DMS153 (cell line): ENCODE data around the gene SLC37A1.
A peak's percentile ranks its signal among the peaks of the same experiment; 100 is the strongest.

Source experiments
- DNase-seq: peaks from one replicate; lab custom pipeline; 2025; lab: John Stamatoyannopoulos, UW

SLC37A1 gene

DNA sequence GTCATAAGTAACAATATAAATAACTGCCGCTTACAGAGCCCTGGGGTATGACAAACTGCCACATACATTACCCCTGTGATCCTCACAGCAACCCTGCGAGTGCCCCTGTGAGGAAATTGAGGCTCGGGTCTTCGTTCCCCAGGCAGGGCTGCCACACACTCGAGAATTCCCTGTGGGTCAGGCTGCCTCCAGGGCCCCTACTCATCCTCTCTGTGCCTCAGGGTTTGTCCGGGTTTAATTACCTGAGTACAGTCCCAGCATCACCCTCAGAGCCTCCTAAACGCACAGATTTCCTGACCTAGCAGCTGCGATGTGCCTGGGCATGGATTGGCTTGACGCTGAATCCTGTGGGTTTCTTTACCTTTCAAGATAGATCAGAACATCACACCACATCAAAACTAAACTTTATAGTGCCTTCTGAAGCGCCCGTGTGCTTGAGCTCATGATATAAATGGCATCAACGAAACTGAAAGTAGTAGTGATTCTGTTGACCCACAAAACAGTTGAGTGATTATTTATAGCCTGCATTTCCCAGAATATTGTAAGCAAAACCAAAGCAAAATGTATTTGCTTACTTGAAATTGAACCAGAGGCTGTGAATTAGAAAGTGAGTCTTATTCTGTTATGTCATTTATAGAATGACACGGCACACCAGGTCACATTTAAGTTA, 14.0 kb downstream of the SLC37A1 start:
- peak; percentile 25 for DNase-seq

GRCh38 chr21:42530167-42530518, 16.5 kb downstream of the SLC37A1 start:
- no peak for DNase-seq

- no peak for DNase-seq
These were observed 18.1 kb downstream of the SLC37A1 start for GRCh38 chr21:42531771-42532170.

- DNase-seq, result peak; percentile 88
These were observed 19.0 kb downstream of the SLC37A1 start for GRCh38 chr21:42532466-42533181.

GRCh38 chr21:42533306-42533962, 19.8 kb downstream of the SLC37A1 start:
- DNase-seq, result no peak

DNA sequence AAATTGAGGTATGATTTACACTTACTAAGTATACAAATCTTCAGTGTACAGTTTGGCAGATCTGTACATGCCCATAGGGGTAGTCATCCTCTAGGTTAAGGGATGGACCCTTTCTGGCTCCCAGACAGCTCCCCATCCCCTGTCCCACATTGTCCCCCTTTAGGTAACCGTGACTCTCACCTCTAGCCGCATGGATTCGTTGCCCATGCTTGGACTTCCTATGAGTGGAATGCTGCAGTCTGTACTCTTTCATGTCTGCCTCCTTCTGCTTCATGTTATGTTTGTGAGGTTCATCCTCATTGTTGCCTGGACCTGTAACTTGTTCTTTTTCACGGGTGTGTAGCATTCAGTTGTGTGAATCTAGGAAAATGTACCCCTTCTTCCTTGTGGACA, 20.3 kb downstream of the SLC37A1 start:
- DNase-seq, result no peak

DNA sequence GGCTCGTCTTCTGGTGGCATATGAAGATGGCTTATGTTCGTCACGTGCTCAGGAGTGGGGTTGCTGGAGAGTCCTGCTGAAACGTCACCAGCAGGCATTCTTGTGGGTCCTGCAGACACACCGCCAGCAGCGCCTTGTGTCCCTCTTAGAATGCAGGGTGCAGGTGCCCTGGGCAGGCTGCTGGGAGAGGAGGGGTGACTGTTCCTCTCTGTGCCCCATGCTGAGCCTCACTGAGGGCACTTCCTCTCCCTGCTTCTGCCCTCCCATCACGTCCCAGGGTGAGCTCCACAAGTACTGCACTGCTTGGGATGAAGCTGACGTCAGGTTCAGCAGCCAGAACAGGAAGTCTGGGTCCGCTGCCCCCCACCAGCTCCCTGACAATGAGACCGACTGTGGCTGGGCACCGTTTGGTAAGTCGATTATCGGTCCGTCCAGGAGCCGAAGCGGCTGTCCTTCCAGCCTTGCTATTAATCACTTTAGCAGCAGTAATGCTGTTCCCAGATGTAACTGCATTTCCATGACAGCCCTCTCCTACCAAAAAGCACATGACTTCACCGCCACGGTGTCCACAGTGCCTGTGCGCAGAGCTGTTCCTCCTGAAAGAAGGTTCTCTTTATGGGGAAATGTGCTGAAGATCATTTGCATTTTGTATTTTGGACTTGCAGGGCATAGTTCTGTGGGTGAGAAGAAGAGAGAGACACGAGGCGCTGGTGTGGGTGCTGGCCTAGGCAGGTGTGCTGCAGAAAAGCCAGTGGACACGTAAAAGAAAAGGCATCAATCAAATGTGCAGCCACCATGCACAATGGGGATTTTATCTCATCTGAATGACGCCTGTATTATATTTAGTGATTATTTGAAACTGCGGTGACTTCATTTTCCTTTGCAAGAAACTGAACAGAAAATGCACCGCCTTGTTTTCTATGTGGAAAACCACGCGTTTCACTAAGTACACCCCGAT, 21.0 kb downstream of the SLC37A1 start:
- DNase-seq, result peak; percentile 56

DNA sequence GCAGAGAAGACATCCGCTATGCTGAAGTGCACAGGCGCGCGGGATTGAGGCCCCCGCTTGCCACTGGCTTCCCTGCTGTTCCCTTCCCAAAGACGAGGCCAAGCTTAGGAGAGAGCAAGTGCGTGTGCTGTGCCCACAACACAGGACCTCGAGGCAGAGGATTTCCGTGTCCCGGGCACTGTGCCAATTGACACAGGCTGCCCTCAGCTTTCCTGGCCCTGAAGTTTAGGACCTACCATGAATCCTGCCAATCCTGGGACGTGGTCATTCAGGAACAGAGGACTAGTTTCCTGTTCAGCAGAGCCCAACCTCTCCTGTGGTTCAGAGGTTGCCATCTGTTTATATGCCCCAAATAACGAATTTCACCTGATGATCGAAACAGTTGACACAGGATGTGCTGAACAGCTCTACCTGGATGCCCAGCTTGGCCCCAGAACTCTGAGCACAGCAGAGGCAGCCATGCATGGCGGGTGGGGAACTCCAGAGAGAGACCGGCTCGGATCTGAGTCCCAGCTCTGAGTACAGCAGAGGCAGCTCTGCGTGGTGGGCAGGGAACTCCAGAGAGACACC, 22.0 kb downstream of the SLC37A1 start:
- DNase-seq, result peak; percentile 59

DNA sequence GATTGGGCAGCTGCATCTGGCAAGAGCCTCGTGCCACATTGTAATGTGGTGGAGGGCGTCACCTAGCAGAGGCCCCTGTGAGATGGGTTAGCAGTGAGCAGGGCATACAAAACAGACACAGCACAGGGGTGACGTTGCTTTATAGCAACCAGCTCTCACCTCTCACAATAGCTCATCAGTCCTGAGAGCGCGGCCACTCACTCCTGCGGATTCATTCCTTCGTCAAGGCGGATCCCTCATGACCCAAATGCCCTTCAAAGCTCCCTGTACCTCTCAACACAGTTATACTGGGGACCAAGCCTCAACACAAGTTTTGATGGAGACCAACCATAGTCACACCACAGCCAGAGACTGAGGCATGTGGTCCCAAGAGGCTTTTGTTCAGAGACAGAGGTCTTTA, 22.9 kb downstream of the SLC37A1 start:
- DNase-seq, result no peak

DNA sequence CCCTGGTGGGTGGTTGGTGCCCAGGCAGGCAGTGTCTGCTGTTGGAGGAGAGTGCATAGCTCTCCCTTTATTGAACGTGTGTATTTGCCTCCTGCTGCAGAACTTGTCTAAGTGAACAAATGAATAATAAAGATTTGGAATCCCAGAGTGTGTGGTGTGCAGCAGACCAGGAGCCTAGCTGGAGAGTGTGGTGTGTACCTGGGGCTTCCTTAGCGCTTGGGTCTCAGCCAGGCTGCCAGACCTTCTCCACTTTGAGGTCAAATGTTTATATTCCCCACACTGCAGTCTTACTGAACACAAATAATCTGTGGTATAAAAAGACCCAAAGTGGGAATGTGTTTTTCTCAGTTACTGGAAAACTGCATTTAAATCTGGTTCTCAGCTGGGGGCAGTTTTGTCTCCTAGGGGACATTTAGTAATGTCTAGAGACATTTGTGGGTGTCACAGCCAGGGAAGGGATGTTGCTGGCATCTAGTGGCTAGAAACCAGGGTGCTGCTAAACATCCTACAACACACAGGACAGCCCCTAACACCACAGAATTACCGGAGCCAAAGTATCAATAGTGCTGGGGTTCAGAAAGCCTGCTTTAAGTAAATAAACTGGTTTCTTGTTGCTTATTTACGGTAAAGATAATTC, 23.6 kb downstream of the SLC37A1 start:
- no peak for DNase-seq

DNA sequence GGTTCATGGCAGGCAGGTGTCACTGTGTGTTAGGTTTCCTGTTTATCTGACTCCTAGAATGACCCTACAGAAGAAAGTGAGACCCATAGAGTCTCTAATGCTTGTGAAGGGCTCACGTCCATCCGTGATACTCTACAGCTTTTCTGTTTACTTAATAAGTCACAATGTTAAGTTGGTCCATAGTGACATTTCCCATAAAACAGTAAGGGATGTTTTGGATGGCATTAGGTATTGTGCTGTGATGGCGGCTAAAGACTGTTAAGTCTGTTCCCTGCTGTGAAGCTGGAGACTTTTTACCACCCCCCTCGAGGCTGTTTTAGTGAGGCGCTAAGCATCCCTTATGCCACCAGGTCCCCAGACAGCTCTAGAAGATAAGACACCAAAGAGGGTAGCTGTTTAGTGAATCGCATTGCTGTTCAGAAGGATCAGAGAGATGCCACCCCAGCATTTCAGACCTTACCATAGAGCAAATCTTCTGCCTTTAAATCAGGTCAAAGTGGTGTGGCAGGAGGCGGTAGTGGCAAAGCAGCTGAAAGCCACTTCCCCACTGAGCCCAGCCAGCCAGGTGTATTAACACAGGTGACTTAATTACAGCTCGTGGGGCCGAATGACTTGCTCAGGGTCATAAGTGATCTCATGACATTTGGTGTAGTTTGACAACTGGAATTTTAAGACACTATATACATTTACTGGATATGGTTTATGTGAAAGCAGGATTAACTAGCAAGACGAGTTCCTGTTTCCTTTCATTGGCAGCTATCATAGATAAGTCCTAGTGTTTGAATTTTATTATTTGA, 25.0 kb downstream of the SLC37A1 start:
- DNase-seq, result peak; percentile 56

GRCh38 chr21:42539342-42539741, 25.7 kb downstream of the SLC37A1 start:
- no peak for DNase-seq

DNA sequence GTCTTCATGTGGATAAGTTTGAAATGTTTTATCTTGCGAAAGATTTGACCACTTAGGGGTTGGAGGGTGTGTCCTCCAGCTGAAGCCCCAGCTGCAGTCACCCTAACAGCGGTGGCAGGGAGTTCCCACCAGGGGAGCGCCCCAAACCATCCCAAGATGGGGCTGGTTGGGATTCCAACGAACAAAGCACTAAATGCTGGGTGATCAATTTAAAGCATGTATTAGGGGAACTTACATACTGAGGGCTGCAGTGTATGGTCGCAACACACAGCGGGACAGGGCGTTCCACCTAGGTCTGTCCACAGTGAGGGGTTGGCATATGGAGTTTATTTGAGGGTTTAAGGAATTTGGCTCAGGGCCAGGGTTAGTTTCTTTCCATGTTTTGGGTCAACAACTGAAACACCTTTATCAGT, 26.3 kb downstream of the SLC37A1 start:
- no peak for DNase-seq

GRCh38 chr21:42540396-42540795, 26.7 kb downstream of the SLC37A1 start:
- no peak for DNase-seq

DNA sequence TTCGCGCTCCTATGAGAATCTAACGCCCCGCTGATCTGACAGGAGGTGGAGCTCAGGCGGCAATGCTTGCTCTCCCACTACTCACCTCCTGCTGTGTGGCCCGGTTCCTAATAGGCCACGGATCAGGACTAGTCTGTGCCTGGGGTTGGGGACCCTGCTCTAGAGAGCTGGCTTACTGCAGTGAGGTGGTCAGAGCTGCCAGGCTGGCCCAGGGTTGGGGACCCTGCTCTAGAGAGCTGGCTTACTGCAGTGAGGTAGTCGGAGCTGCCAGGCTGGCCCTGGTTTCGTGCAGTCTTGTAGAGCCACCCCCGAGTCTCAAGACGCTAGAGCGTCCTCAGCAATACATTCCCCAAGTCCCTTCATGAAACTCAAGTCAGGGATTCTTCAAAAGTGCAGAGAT, 27.5 kb downstream of the SLC37A1 start:
- DNase-seq, result no peak

GRCh38 chr21:42541618-42542017, 28.0 kb downstream of the SLC37A1 start:
- DNase-seq, result no peak

DNA sequence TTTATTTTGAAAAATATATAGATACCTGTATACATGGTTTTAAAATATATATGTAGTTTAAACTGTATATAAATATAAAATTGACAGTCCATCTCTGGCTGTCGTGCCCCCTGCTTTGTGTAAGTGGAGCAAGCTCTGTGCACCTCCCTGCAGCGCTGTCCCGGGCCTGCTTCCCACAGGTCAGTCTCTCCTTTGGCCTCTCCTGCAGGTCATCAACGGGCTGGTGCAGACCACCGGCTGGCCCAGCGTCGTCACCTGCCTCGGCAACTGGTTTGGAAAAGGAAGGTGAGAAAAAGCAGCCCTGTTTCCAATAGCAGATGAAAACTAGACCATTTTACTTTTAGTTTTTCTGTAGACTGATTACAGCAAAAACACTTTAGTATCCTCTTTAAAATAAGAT, 28.5 kb downstream of the SLC37A1 start:
- DNase-seq, result no peak

- DNase-seq, result no peak
These were observed 28.9 kb downstream of the SLC37A1 start for GRCh38 chr21:42542596-42542995.

DNA sequence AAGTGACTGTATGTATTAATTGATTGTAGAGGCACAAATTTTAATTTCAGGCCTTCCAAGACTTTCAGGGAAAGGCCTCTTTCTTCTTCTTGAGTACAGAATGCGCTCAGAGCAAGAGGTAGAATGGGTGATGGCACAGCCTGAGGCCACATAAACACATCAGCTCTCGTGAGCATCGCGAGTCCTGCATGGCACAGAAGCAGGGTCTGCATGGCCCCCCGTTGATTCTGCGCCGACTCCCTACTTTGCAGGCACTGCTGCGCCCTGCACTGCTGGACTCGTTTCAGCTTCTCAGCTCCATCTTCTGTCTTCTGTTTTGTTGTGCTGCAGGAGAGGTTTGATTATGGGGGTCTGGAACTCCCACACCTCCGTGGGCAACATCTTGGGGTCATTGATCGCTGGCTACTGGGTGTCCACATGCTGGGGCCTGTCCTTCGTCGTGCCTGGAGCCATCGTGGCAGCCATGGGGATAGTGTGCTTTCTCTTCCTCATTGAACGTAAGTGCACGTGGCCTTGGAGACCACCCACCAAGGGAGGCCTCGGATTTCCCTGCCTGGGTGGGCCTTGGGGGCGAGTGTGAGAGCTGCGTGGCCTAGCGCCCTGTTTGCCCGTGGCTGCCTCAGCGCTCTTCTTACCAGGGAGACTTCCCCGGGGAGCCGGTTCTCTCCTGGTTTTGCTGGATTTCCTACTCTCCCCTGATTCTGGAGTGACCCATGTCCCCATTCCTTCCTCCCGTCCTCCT, 29.6 kb downstream of the SLC37A1 start:
- no peak for DNase-seq

GRCh38 chr21:42544544-42544943, 30.9 kb downstream of the SLC37A1 start:
- no peak for DNase-seq
